ENCODE results near the gene ATRX. TPM values are rescaled to one million over a fixed set of nuclear protein-coding genes. Genes with fewer than 3 reads are reported as not detected.

The ATRX gene
- total and polyA plus RNA-seq, 10 of the 15 experiments (the other 5 are each of a cell fraction or from before 2014, with no cell fraction given): 19.4 to 73.8 (median 45.2) TPM

GRCh38 chrX:77795124-77795523 is 9.1 kb upstream of the ATRX start:
- Histone ChIP-seq H2AFZ (ENCODE audit: control insufficient read depth, low read depth, low read length) (no peak overlapping the region), H3K9ac (ENCODE audit: control insufficient read depth, insufficient read depth, low read length) (no peak overlapping the region), H3K9me3 (replicated peaks; ENCODE audit: control insufficient read depth, insufficient read depth, low read length) (no peaks in the 10 kb centered on the region), H3K36me3 (ENCODE audit: control insufficient read depth in 2 of 2, insufficient read depth in 2 of 2, low read length in 1 of 2) (no peaks in the 10 kb centered on the region), H3K79me2 (ENCODE audit: control insufficient read depth, insufficient read depth, low read length) (no peaks in the 10 kb centered on the region), H3K4me2 (ENCODE audit: control insufficient read depth, insufficient read depth) (no peak overlapping the region), H3K27ac (ENCODE audit: control insufficient read depth, insufficient read depth) (no peak overlapping the region), H3K4me3 (no peak overlapping the region), H3K27me3 (replicated peaks in 1 of 2; ENCODE audit: control insufficient read depth in 2 of 2, insufficient read depth in 2 of 2, low read length in 1 of 2) (no peaks in the 10 kb centered on the region), H4K20me1 (ENCODE audit: control insufficient read depth, insufficient read depth) (no peaks in the 10 kb centered on the region), H3K4me1 (ENCODE audit: control insufficient read depth, insufficient read depth, low read length) (no peaks in the 10 kb centered on the region)
- DNase-seq (ENCODE audit: low read depth, low spot score): no peak
- 100% methylated on average over 1 of the region's 1 CpG for WGBS (ENCODE audit: insufficient coverage, insufficient replicate concordance, low lambda C conversion rate, missing lambda C conversion rate)
- CTCF ChIA-PET: no interaction called here
- no peak for FAIRE-seq
- POLR2A ChIA-PET: no interaction called here
- in situ Hi-C loops (cut with MboI): no loop called here
- SMC1A ChIA-PET (ENCODE audit: uncharacterized antibody, unreplicated experiment): no interaction called here
- BruUV-seq (replicated peaks): no TSS peak
- intact Hi-C loops (cut with micrococcal nuclease; ENCODE audit: unreplicated experiment): no loop called here
- no peak for ATAC-seq
- RAD21 ChIA-PET (ENCODE audit: unreplicated experiment): no interaction called here
- TF ChIP-seq IRF3 (IDR thresholded peaks at IDR 0.05) (no peak), YY1 (IDR thresholded peaks at IDR 0.05; ENCODE audit: low read depth, low read length) (no peak), ZNF622 (IDR thresholded peaks at IDR 0.05) (no peak), TAF1 (IDR thresholded peaks at IDR 0.05; ENCODE audit: borderline replicate concordance, low read depth, low read length) (no peak)

- no peaks in the 10 kb centered on the region for H3K36me3 ChIP-seq (ENCODE audit: control insufficient read depth in 2 of 2, insufficient read depth in 2 of 2, low read length in 1 of 2)
- SMC1A ChIA-PET (ENCODE audit: uncharacterized antibody, unreplicated experiment): no interaction called here
- no peak overlapping the region for H3K4me3 ChIP-seq
- DNase-seq (ENCODE audit: low read depth, low spot score) (no peak), ATAC-seq (no peak), FAIRE-seq (no peak)
- in situ Hi-C loops (cut with MboI): no loop called here
- POLR2A ChIA-PET: no interaction called here
- H3K9ac ChIP-seq (ENCODE audit: control insufficient read depth, insufficient read depth, low read length): no peak overlapping the region
- TF ChIP-seq IKZF2 (IDR thresholded peaks at IDR 0.05): no peak
- no peak for TF ChIP-seq CREM (IDR thresholded peaks at IDR 0.05; ENCODE audit: low read depth)
- no peak for TF ChIP-seq NBN (IDR thresholded peaks at IDR 0.05)
- TF ChIP-seq MAX (IDR thresholded peaks at IDR 0.05; ENCODE audit: low read depth, low read length): no peak
- no peak for TF ChIP-seq NFYB (IDR thresholded peaks at IDR 0.05; ENCODE audit: insufficient read depth, low read depth, low read length)
- TF ChIP-seq LARP7 (IDR thresholded peaks at IDR 0.05): no peak
- intact Hi-C loops (cut with micrococcal nuclease; ENCODE audit: unreplicated experiment): no loop called here
- CTCF ChIA-PET: no interaction called here
- BruUV-seq (replicated peaks): no TSS peak
- no peak overlapping the region for H2AFZ ChIP-seq (ENCODE audit: control insufficient read depth, low read depth, low read length)
- no peak overlapping the region for H3K27ac ChIP-seq (ENCODE audit: control insufficient read depth, insufficient read depth)
- H3K27me3 ChIP-seq (replicated peaks in 1 of 2; ENCODE audit: control insufficient read depth in 2 of 2, insufficient read depth in 2 of 2, low read length in 1 of 2): no peaks in the 10 kb centered on the region
- 45% methylated on average over 6 of the region's 6 CpGs for WGBS (ENCODE audit: insufficient coverage, insufficient replicate concordance, low lambda C conversion rate, missing lambda C conversion rate)
- H3K4me1 ChIP-seq (ENCODE audit: control insufficient read depth, insufficient read depth, low read length): no peaks in the 10 kb centered on the region
- RAD21 ChIA-PET (ENCODE audit: unreplicated experiment): no interaction called here
- H4K20me1 ChIP-seq (ENCODE audit: control insufficient read depth, insufficient read depth): no peaks in the 10 kb centered on the region
- H3K9me3 ChIP-seq (replicated peaks; ENCODE audit: control insufficient read depth, insufficient read depth, low read length): no peaks in the 10 kb centered on the region
- no peak overlapping the region for H3K4me2 ChIP-seq (ENCODE audit: control insufficient read depth, insufficient read depth)
- no peaks in the 10 kb centered on the region for H3K79me2 ChIP-seq (ENCODE audit: control insufficient read depth, insufficient read depth, low read length)
Measured at GRCh38 chrX:77793946-77794345, 7.9 kb upstream of the ATRX start.
